PC-9 (cell line): ENCODE data around the gene SLC44A5. TPM values are rescaled to one million over a fixed set of nuclear protein-coding genes. Genes with fewer than 3 reads are reported as not detected.

Experiments
- BruUV-seq: library from RNA; stranded (reverse); fragments of 400-500 nt; replicated peaks from 2 replicates; lab custom pipeline; 2021; lab: Mats Ljungman, UMichigan
- CTCF ChIA-PET: fragments of 300-600 bp; sonication (Branson Sonifier 250); formaldehyde crosslinking; loops from one replicate; lab custom pipeline; 2022; ENCODE audit warnings: antibody characterized with exemption; lab: Charles Lee
- POLR2A ChIA-PET: fragments of 300-600 bp; sonication (Branson Sonifier 250); formaldehyde crosslinking; loops from one replicate; lab custom pipeline; 2022; ENCODE audit warnings: antibody characterized with exemption; ENCODE audit not compliant: unreplicated experiment; lab: Charles Lee
- DNase-seq, 2 experiments: peaks; one replicate each; pipeline versions ENCODE4 v3.0.0 to v3.0.0-alpha.2; 2015 to 2022; ENCODE audit warnings: mixed read lengths in 1 of 2
- H2AFZ ChIP-seq: fragments of 200-600 bp; sonication (generic); 2 replicates; pipeline ENCODE4 v1.8.1; 2017; ENCODE audit warnings: antibody characterized with exemption
- H3F3A ChIP-seq: fragments of 200-600 bp; sonication (generic); 2 replicates; pipeline ENCODE4 v1.8.1; 2017; ENCODE audit warnings: antibody characterized with exemption, mild to moderate bottlenecking, low read depth; ENCODE audit not compliant: insufficient read depth
- H3K27ac ChIP-seq: fragments of 200-600 bp; sonication (generic); 2 replicates; pipeline ENCODE4 v1.6.1; 2016; ENCODE audit warnings: mixed run types
- H3K27me3 ChIP-seq: fragments of 200-600 bp; sonication (generic); 2 replicates; pipeline ENCODE4 v1.6.1; 2016; ENCODE audit warnings: low read depth, mixed run types; ENCODE audit not compliant: insufficient read depth
- H3K36me3 ChIP-seq: fragments of 200-600 bp; sonication (generic); 2 replicates; pipeline ENCODE4 v1.6.1; 2016; ENCODE audit warnings: low read depth, mixed run types
- H3K4me1 ChIP-seq: fragments of 200-600 bp; sonication (generic); replicated peaks from 2 replicates; pipeline ENCODE4 v1.6.1; 2016; ENCODE audit warnings: mixed run types; ENCODE audit not compliant: insufficient read depth
- H3K4me2 ChIP-seq: fragments of 200-600 bp; sonication (generic); 2 replicates; pipeline ENCODE4 v1.6.1; 2017; ENCODE audit warnings: mixed run types
- H3K4me3 ChIP-seq: fragments of 200-600 bp; sonication (generic); 2 replicates; pipeline ENCODE4 v1.6.1; 2016; ENCODE audit warnings: mixed run types
- H3K79me2 ChIP-seq: fragments of 200-600 bp; sonication (generic); 2 replicates; pipeline ENCODE4 v1.6.1; 2017; ENCODE audit warnings: low read depth, mixed run types
- H3K9me2 ChIP-seq: fragments of 200-600 bp; sonication (generic); 2 replicates; pipeline ENCODE4 v1.8.1; 2017; ENCODE audit warnings: mild to moderate bottlenecking; ENCODE audit not compliant: insufficient read depth
- H3K9me3 ChIP-seq: fragments of 200-600 bp; sonication (generic); 2 replicates; pipeline ENCODE4 v1.8.1; 2016; ENCODE audit warnings: low read depth; ENCODE audit not compliant: insufficient read depth
- H4K20me1 ChIP-seq: fragments of 200-600 bp; sonication (generic); 2 replicates; pipeline ENCODE4 v1.8.1; 2017; ENCODE audit not compliant: insufficient read depth
- CTCF ChIP-seq: fragments of 200-600 bp; sonication (generic); conservative IDR thresholded peaks from 2 replicates; pipeline ENCODE4 v1.6.1; 2017; ENCODE audit warnings: mixed run types, antibody characterized with exemption, mild to moderate bottlenecking, moderate library complexity
- EZH2 ChIP-seq: fragments of 200-600 bp; sonication (generic); IDR thresholded peaks from 2 replicates; pipeline ENCODE4 v1.8.0; 2017; ENCODE audit warnings: antibody characterized with exemption, low read depth
- intact Hi-C: fragments of 100-400 bp; cut with micrococcal nuclease; formaldehyde crosslinking; loops from one replicate; pipeline ENCODE4 v1.10.0; 2022; ENCODE audit not compliant: unreplicated experiment
- total RNA-seq: library from RNA; stranded (reverse); gene quantifications from 2 replicates; pipeline ENCODE4 v1.2.3, GENCODE V29; 2021

SLC44A5 gene
- total RNA-seq, 1 experiment from 2014 or later, result 0.09 TPM

- TF ChIP-seq EZH2 (no peak), CTCF (no peak)
- Histone ChIP-seq H3K27ac (no peak overlapping the region), H3K9me3 (no peaks in the 10 kb centered on the region), H3K4me1 (no peaks in the 10 kb centered on the region), H4K20me1 (no peaks in the 10 kb centered on the region), H2AFZ (no peak overlapping the region), H3F3A (no peaks in the 10 kb centered on the region), H3K4me2 (no peak overlapping the region), H3K79me2 (no peaks in the 10 kb centered on the region), H3K4me3 (no peak overlapping the region), H3K36me3 (no peaks in the 10 kb centered on the region), H3K9me2 (0 out of 2 replicates have a peak, but pooled peaks cover 7% of the 10 kb centered on the region), H3K27me3 (no peaks in the 10 kb centered on the region)
- intact Hi-C loops, result no loop called here
- DNase-seq, result no peak
- CTCF ChIA-PET, result no interaction called here
- BruUV-seq, result no TSS peak
- POLR2A ChIA-PET, result no interaction called here
Observed at GRCh38 chr1:75461808-75462325, 149.0 kb downstream of the SLC44A5 start.

DNA sequence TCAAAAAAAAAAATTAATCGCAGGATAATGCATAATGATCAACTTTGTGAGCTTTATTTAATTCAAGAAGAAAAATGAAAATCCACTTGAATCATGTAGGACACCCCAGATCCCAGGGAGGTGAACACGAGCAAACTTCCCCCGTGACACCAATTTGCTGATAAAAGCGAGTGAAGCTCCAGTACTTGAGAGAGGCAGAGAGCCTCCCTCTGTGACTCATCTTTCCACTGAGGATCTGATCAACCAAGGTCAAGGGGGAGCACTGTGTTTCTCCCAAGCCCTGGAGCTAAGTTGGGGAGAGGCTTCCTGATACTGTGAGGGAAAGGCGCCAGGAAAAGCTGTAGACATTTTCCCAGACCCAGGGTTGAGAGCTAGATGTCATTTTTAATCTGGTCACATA is 160.9 kb downstream of the SLC44A5 start:
- H3K79me2 ChIP-seq, result no peaks in the 10 kb centered on the region
- no peak overlapping the region for H3K4me3 ChIP-seq
- intact Hi-C loops, result no loop called here
- DNase-seq, result no peak
- no peaks in the 10 kb centered on the region for H3K27me3 ChIP-seq
- H3K9me2 ChIP-seq, result no peaks in the 10 kb centered on the region
- H3K4me1 ChIP-seq, result no peaks in the 10 kb centered on the region
- no peak overlapping the region for H3K27ac ChIP-seq
- CTCF ChIA-PET, result no interaction called here
- no TSS peak for BruUV-seq
- TF ChIP-seq CTCF, result no peak
- TF ChIP-seq EZH2, result no peak
- H2AFZ ChIP-seq, result no peak overlapping the region
- no peaks in the 10 kb centered on the region for H3F3A ChIP-seq
- no peaks in the 10 kb centered on the region for H4K20me1 ChIP-seq
- H3K4me2 ChIP-seq, result no peak overlapping the region
- POLR2A ChIA-PET, result no interaction called here
- H3K36me3 ChIP-seq, result no peaks in the 10 kb centered on the region
- H3K9me3 ChIP-seq, result no peaks in the 10 kb centered on the region

GRCh38 chr1:75444220-75444619 is 166.7 kb downstream of the SLC44A5 start:
- Histone ChIP-seq H3F3A (no peaks in the 10 kb centered on the region), H3K4me1 (no peaks in the 10 kb centered on the region), H3K4me3 (no peak overlapping the region), H3K79me2 (no peaks in the 10 kb centered on the region), H4K20me1 (no peaks in the 10 kb centered on the region), H3K9me2 (peaks cover 6% of the 10 kb centered on the region; the same call in 1 of the 2 replicates), H3K27me3 (no peaks in the 10 kb centered on the region), H2AFZ (no peak overlapping the region), H3K4me2 (no peak overlapping the region), H3K27ac (no peak overlapping the region), H3K9me3 (no peaks in the 10 kb centered on the region), H3K36me3 (no peaks in the 10 kb centered on the region)
- DNase-seq, result no peak
- ChIA-PET POLR2A (no interaction called here), CTCF (no interaction called here)
- BruUV-seq, result no TSS peak
- intact Hi-C loops, result no loop called here
- no peak for TF ChIP-seq CTCF
- TF ChIP-seq EZH2, result no peak
